Frontal cortex (tissue), 4 donors: ENCODE measurements around the gene LTC4S. TPM values are rescaled to one million over a fixed set of nuclear protein-coding genes. Genes with fewer than 3 reads are reported as not detected.
"Not testable (repeated sequence)": the region's sequence is repeated elsewhere in the genome, so short reads cannot be mapped to it uniquely, and the experiment has no call there.

Experiments
- DNase-seq, 2 donors: peaks; one replicate each; pipeline ENCODE4 v3.0.0; 2012; ENCODE audit warnings: low spot score in 2 of 2
- FAIRE-seq: peaks from 2 replicates; lab custom pipeline; 2012; peaks lifted over from hg19 to GRCh38; lab: Jason Lieb, UNC
- total RNA-seq: library from RNA; depleted of rRNA; stranded (reverse); fragments of >200 nt; gene quantifications from one replicate; pipeline ENCODE4 v1.2.3, GENCODE V29; 2014
- donor health status: control.
- donor health status: control.
- donor health status: control.

Gene LTC4S
- total RNA-seq, 1 donor from 2014 or later, result 1.6 TPM

GRCh38 chr5:179768326-179769085 lies 25.3 kb upstream of the LTC4S start:
- DNase-seq, result no peak

DNA sequence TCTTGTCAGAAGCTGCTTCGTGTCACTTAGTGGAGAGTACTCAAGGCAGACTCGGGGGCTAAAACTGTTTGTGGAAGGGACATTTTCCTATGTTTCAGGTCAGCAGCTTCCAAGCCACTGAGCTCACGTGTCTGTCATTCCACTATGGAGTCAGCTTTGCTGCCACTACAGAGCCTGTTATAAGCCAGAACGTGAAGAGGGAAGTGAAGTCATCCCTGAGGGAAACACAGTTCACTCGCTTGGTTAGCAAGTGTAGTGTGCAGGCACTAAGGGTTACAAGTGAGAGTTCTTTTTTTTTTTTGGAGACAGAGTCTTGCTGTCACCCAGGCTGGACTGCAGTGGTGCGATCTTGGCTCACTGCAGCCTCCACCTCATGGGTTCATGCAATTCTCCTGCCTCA lies 24.5 kb upstream of the LTC4S start:
- no peak for DNase-seq
- FAIRE-seq, result no peak

More at GRCh38 chr5:179768326-179769085, 25.3 kb upstream of the LTC4S start:
- no peak for FAIRE-seq

GRCh38 chr5:179769796-179770195 lies 24.0 kb upstream of the LTC4S start:
- FAIRE-seq (no peak), DNase-seq (no peak)

- DNase-seq, result no peak
- FAIRE-seq, result no peak
Observed at GRCh38 chr5:179771311-179771895, 22.4 kb upstream of the LTC4S start.

DNA sequence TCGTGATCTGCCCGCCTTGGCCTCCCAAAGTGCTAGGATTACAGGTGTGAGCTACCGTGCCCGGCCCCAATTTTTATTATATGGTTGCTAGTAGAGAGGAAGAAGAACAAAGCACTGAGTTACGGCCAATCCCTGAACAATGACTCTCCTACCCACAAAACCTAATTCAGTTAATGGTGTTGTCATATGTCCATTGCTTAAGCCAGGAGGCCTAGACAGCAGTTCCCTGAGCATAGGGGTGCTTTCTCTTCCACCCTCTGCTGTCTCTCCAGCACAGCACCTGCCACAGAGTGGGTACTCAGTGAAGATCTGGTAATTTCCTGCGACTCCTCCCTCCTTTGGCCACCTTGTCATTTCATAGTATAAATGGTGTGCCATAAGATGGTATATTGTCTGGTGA lies 21.4 kb upstream of the LTC4S start:
- no peak for FAIRE-seq
- no peak for DNase-seq

- no peak for FAIRE-seq
Observed at GRCh38 chr5:179773686-179774040, 20.1 kb upstream of the LTC4S start.

GRCh38 chr5:179774442-179774841 lies 19.3 kb upstream of the LTC4S start:
- FAIRE-seq, result no peak
- no peak for DNase-seq

More at GRCh38 chr5:179773686-179774040, 20.1 kb upstream of the LTC4S start:
- DNase-seq, result no peak

DNA sequence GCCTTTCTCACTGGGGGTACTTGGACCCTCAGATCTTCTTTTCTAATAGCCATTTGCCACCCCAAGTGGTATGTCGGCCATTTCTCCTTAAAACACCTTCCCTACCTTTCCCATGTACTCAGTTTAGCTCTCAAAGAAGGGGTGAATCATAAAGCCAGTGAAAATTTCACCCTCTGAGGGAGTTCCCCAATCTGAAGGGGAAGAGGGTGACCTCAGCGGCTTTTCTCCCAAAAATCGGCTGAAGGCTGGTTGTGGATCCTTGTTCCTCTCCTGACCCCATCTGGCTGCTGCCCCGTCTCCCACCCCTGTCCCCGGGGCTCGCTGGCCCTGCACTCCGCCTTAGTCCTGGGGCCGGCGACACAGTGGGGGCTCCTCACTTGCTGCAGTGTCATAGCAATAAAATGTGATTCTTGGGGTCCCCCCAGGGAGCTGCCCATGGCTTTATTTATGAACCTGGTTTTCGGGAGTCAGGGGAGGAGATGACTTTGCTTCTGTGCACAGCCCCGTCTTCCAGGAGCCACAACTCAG lies 17.3 kb upstream of the LTC4S start:
- DNase-seq (no peak), FAIRE-seq (no peak)

DNA sequence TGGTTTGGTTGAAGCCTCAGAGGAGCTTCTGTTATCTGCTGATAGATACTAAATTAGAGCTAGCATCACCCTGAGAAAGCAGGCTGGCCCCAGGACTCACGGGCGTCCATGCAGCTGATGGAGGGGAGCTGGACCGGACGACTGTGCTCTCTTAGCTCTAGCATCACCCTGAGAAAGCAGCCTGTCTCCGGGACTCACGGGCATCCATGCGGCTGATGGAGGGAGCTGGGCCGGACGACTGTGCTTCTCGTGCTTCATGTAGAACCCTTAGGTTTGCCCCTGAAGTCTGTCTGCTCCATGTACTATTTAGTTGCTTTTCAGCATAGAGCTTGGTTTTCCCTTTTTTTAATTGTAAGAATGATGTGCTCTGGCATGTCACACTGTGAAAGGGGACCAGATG lies 16.3 kb upstream of the LTC4S start:
- DNase-seq, result no peak
- FAIRE-seq, result no peak

DNA sequence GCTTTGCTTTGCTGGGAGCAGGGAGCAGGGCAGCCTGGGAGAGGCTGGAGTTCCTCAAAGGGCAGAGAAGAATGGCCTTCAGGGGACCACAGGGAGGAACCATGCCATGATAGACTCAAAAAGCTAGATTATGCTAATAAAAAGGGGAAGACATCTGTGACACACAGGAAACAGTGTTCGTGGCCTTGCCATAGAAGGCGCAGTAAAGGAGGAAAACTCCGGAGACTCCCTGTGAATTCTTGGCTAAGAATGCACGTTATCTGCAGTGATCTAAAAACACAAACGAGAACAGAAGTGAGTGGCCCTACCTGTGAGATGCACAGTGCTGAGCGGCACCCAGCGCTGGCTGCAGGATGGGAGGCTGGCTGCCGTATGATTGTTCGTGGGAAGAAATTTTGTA lies 15.9 kb upstream of the LTC4S start:
- FAIRE-seq (no peak), DNase-seq (no peak)

DNA sequence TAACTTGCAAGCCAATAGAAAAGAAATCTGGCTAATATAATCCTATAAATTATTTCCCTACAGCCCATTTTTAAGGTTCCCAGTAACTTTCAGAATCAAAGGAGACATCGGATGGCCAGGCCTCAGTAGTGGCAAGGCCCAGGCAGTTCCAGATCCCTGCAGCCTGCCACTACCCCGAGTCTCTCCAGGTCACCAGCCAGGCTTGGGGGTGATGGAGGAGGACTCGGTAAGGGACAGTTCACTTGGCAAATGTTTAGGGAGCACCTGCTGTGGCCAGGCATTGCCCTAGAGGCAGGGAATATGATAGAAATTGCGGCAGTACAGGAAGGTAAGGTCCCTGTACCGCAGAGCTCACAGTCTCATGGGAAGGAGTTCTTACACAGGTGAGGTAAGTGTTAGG lies 15.2 kb upstream of the LTC4S start:
- no peak for DNase-seq
- no peak for FAIRE-seq

- DNase-seq, result no peak
- FAIRE-seq, result no peak
Observed at GRCh38 chr5:179779826-179780225, 14.0 kb upstream of the LTC4S start.

DNA sequence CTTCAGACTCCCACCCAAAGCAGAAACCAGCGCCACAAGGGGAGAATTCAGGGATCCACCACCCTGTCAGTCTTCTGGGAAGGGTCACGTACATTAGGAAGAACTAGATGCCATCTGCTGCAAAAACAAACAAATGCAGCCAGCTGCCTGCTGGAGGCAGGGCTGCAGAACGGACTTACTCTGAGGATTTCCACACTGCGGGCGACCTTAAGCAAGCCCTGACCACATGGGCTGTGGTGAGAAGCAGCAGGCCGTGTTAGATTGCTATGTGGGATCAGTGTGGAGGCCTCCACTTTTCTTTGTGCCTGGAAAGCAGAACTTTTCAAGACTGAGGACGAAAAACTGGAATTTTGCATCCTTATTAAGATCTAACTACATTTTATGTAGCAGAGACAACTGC lies 13.4 kb upstream of the LTC4S start:
- no peak for FAIRE-seq
- DNase-seq, result no peak

DNA sequence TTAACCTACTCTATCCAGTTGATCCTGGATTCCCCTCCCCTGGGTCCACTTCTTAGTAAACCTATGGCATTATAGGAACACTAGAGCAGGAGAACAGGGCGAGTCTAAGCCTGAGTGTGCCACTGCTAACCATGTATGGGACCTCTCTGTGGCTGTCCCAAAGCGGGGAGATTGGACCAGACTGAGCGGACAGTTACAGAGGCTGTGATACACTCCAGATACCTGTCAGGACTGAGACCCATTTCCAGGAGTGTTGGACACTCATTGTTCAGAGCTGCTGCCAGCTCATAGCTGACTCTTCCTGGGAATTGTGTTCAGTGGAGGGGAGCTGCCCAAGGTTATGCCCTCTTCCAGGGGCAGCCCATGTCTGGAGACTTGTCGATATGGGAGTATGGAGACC lies 11.9 kb upstream of the LTC4S start:
- DNase-seq (no peak), FAIRE-seq (no peak)

GRCh38 chr5:179783128-179783527 lies 10.7 kb upstream of the LTC4S start:
- DNase-seq, result no peak
- FAIRE-seq, result no peak

GRCh38 chr5:179786861-179787260 lies 6.9 kb upstream of the LTC4S start:
- DNase-seq, result no peak
- FAIRE-seq, result no peak

GRCh38 chr5:179788193-179788854 lies 5.5 kb upstream of the LTC4S start:
- no peak for FAIRE-seq
- no peak for DNase-seq

DNA sequence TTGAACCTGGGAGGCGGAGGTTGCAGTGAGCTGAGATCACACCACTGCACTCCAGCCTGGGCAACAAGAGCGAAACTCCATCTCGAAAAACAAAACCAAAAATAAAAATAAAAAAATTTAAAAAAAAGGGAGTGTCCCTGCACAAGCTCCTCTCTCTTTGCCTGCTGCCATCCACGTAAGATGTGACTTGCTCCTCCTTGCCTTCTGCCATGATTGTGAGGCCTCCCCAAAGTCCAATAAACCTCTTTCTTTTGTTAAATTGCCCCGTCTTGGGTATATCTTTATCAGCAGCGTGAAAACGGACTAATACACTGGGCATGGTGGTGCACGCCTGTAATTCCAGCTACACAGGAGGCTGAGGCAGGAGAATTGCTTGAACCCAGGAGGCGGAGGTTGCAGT lies 4.5 kb upstream of the LTC4S start:
- FAIRE-seq, result not testable (repeated sequence)

GRCh38 chr5:179791881-179792611 lies 1.7 kb upstream of the LTC4S start:
- no peak for DNase-seq
- FAIRE-seq, result no peak

More for the DNA sequence above, 4.5 kb upstream of the LTC4S start:
- DNase-seq, result not testable (repeated sequence)
